HG02938 (cell line): ENCODE data around the gene ODAD4.

Source experiments
- ATAC-seq: cut with Tn5 transposase; IDR thresholded peaks from one replicate; pipeline ENCODE4 v1.9.1; 2021; ENCODE audit warnings: mild to moderate bottlenecking, moderate library complexity; ENCODE audit not compliant: unreplicated experiment

The ODAD4 gene

GRCh38 chr17:41930009-41930832 is at the start of gene ODAD4:
Gene ODAD4, plus strand, starts transcription at chr17:41930617. Its CDS starts 107 bp downstream, at chr17:41930724.
- ATAC-seq: peak; percentile 89

GRCh38 chr17:41882756-41883155 is 47.7 kb upstream of the ODAD4 start:
- no peak for ATAC-seq

GRCh38 chr17:41885733-41886132 is 44.7 kb upstream of the ODAD4 start:
- ATAC-seq: no peak

- ATAC-seq: no peak
These were observed 42.0 kb upstream of the ODAD4 start for GRCh38 chr17:41888332-41888965.

- ATAC-seq: no peak
These were observed 39.0 kb upstream of the ODAD4 start for GRCh38 chr17:41891135-41892020.

GRCh38 chr17:41892021-41892376 is 38.4 kb upstream of the ODAD4 start:
- no peak for ATAC-seq

GRCh38 chr17:41893384-41893783 is 37.0 kb upstream of the ODAD4 start:
- ATAC-seq: no peak

- no peak for ATAC-seq
These were observed 35.6 kb upstream of the ODAD4 start for GRCh38 chr17:41894791-41895331.

GRCh38 chr17:41895617-41896016 is 34.8 kb upstream of the ODAD4 start:
- ATAC-seq: no peak

- no peak for ATAC-seq
These were observed 33.7 kb upstream of the ODAD4 start for GRCh38 chr17:41896726-41897125.

- ATAC-seq: no peak
These were observed 28.8 kb upstream of the ODAD4 start for GRCh38 chr17:41901646-41902045.

GRCh38 chr17:41904242-41904841 is 26.1 kb upstream of the ODAD4 start:
- ATAC-seq: no peak

- no peak for ATAC-seq
These were observed 25.2 kb upstream of the ODAD4 start for GRCh38 chr17:41905172-41905571.

GRCh38 chr17:41906465-41907184 is 23.8 kb upstream of the ODAD4 start:
- ATAC-seq: no peak

- ATAC-seq: no peak
These were observed 23.2 kb upstream of the ODAD4 start for GRCh38 chr17:41907185-41907556.

GRCh38 chr17:41907633-41908539 is 22.5 kb upstream of the ODAD4 start:
- no peak for ATAC-seq

GRCh38 chr17:41909088-41909487 is 21.3 kb upstream of the ODAD4 start:
- ATAC-seq: no peak

GRCh38 chr17:41910701-41911391 is 19.6 kb upstream of the ODAD4 start:
- ATAC-seq: no peak

- no peak for ATAC-seq
These were observed 17.5 kb upstream of the ODAD4 start for GRCh38 chr17:41912925-41913324.
